HUES64 (cell line): ENCODE measurements around the gene CXCR1.
"Not testable (repeated sequence)": the region's sequence is repeated elsewhere in the genome, so short reads cannot be mapped to it uniquely, and the experiment has no call there.

Source experiments
- H3K27ac ChIP-seq: 2 replicates; pipeline ENCODE4 v1.7.0; 2013; ENCODE audit warnings: low read depth, low read length, inconsistent platforms
- H3K27me3 ChIP-seq: 2 replicates; pipeline ENCODE4 v1.6.1; 2013; ENCODE audit warnings: mild to moderate bottlenecking, low read length; ENCODE audit not compliant: insufficient read depth
- H3K36me3 ChIP-seq: 2 replicates; pipeline ENCODE4 v1.6.1; 2013; ENCODE audit warnings: mild to moderate bottlenecking, low read length; ENCODE audit not compliant: insufficient read depth
- H3K4me1 ChIP-seq: 2 replicates; pipeline ENCODE4 v1.6.1; 2013; ENCODE audit warnings: mild to moderate bottlenecking, low read length, moderate library complexity; ENCODE audit not compliant: insufficient read depth
- H3K4me3 ChIP-seq: 2 replicates; pipeline ENCODE4 v1.5.1; 2013; ENCODE audit warnings: mild to moderate bottlenecking, low read length, moderate library complexity
- H3K9ac ChIP-seq: 2 replicates; pipeline ENCODE4 v1.6.1; 2013; ENCODE audit warnings: mild to moderate bottlenecking, low read depth, low read length
- H3K9me3 ChIP-seq: 2 replicates; pipeline ENCODE4 v1.6.1; 2013; ENCODE audit warnings: low read depth, low read length; ENCODE audit not compliant: insufficient read depth
- WGBS: fragments of 150-250, 120-280 bp; methylation state at CpG from one replicate; pipeline ENCODE4 v1.1.7; 2013; ENCODE audit warnings: missing lambda C conversion rate; 5-methylcytosine and 5-hydroxymethylcytosine counted together

The CXCR1 gene

GRCh38 chr2:218186355-218186766 is 19.6 kb upstream of the CXCR1 start:
- H3K36me3 ChIP-seq = no peaks in the 10 kb centered on the region
- H3K4me3 ChIP-seq = no peak overlapping the region
- no peak overlapping the region for H3K9ac ChIP-seq
- no peaks in the 10 kb centered on the region for H3K9me3 ChIP-seq
- no peaks in the 10 kb centered on the region for H3K27me3 ChIP-seq
- no peaks in the 10 kb centered on the region for H3K4me1 ChIP-seq
- no peak overlapping the region for H3K27ac ChIP-seq
- WGBS = 54% methylated on average over 8 of the region's 8 CpGs

DNA sequence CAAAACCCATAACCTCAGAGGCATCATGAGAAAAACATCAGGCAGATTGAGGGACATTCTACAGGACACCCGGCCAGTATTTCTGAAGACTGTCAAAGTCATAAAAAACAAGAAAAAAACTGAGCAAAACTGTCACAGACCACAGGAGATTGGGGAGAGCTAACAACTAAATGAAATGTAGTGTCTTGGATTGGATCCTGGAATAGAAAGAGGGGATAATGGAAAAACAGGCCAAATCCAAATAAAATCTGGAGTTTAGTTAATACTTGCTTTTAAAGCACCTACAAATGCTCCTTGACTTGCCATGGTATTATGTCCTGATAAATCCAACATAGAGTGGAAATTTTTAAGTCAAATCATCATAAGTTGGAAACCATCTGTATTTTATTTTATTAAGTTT is 17.6 kb upstream of the CXCR1 start:
- H3K4me1 ChIP-seq = no peaks in the 10 kb centered on the region
- H3K9me3 ChIP-seq = no peaks in the 10 kb centered on the region
- no peak overlapping the region for H3K9ac ChIP-seq
- no peaks in the 10 kb centered on the region for H3K27me3 ChIP-seq
- H3K36me3 ChIP-seq = no peaks in the 10 kb centered on the region
- H3K27ac ChIP-seq = no peak overlapping the region
- 93% methylated on average over 1 of the region's 1 CpG for WGBS
- no peak overlapping the region for H3K4me3 ChIP-seq

DNA sequence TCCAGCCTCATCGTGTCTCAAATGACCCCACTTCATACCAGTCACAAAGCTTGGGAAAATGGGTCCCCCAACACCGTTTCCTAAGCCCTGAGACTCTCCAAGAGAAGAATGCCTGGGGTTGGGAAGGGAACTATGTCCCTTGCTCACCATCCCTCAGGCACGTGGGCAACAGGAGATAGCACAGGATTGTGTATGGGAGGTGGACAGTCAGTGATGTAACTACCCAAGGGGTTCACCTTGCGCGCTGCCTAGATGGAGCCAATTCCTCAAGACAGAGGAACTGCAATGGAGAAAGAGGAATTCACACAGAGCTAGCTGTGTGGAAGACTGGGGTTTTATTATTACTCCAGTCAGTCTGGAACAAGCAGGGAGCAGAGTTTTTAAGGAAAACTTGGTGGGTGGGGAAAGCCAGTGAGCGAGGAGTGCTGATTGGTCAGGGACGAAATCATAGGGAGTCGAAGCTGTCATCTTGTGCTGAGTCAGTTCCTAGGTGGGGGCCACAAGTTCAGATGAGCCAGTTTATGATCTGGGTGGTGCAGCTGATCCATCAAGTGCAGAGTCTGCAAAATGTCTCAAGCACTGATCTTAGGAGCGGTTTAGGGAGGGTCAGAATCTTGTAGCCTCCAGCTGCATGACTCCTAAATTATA is 13.8 kb upstream of the CXCR1 start:
- H3K4me1 ChIP-seq = no peaks in the 10 kb centered on the region
- WGBS = 74% methylated on average over 9 of the region's 9 CpGs
- H3K9me3 ChIP-seq = no peaks in the 10 kb centered on the region
- no peaks in the 10 kb centered on the region for H3K36me3 ChIP-seq
- no peaks in the 10 kb centered on the region for H3K27me3 ChIP-seq
- H3K4me3 ChIP-seq = no peak overlapping the region
- H3K27ac ChIP-seq = no peak overlapping the region
- no peak overlapping the region for H3K9ac ChIP-seq

- Histone ChIP-seq H3K36me3 (no peaks in the 10 kb centered on the region), H3K9ac (no peak overlapping the region), H3K9me3 (no peaks in the 10 kb centered on the region), H3K4me1 (no peaks in the 10 kb centered on the region), H3K27ac (no peak overlapping the region), H3K4me3 (no peak overlapping the region), H3K27me3 (no peaks in the 10 kb centered on the region)
- WGBS = 92% methylated on average over 4 of the region's 4 CpGs
Observed at GRCh38 chr2:218179782-218180181, 13.0 kb upstream of the CXCR1 start.

DNA sequence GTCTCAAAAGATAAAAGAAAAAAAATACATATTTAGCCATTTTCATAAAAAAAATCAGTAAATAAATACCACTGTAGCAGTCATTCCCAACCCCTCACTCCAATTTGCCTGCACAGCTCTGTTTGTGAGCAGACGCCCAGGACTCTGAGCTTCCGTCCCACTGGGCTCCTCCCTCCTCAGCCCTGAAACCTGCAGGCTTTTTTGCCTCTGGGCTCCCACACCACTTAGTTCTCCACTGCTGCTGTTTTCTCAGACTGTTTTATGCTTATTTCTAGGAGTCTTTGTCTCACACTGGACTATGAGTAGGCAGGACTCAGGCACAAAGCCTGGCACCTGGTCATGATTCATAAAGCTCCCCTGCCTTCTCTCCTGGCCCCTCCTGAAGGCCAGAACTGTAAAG is 6.1 kb upstream of the CXCR1 start:
- H3K27ac ChIP-seq = no peak overlapping the region
- no peak overlapping the region for H3K4me3 ChIP-seq
- H3K4me1 ChIP-seq = 0 out of 2 replicates have a peak, but pooled peaks cover 3% of the 10 kb centered on the region
- no peaks in the 10 kb centered on the region for H3K36me3 ChIP-seq
- no peaks in the 10 kb centered on the region for H3K27me3 ChIP-seq
- no peaks in the 10 kb centered on the region for H3K9me3 ChIP-seq
- H3K9ac ChIP-seq = no peak overlapping the region
- 83% methylated on average over 2 of the region's 2 CpGs for WGBS

DNA sequence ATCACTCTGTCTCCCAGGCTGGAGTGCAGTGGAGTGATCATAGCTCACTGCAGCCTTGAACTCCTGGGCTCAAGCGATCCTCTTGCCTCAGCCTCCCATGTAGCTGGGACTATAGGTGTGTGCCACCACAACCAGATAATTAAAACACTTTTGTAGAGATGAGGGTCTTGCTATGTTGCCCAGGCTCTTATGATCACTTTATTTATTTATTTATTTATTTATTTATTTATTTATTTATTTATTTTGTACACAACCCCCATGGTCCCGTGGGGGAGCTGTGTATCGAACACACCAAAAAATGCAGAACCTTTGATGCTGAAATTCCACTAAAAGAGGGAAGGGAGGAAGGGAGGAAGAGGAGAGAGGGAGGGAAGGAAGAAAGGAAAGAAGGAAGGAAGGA is 5.0 kb upstream of the CXCR1 start:
- H3K27ac ChIP-seq, H3K4me1 ChIP-seq, H3K36me3 ChIP-seq, H3K9ac ChIP-seq, H3K9me3 ChIP-seq, H3K4me3 ChIP-seq, H3K27me3 ChIP-seq: not testable (repeated sequence)
- 87% methylated on average over 3 of the region's 3 CpGs for WGBS

DNA sequence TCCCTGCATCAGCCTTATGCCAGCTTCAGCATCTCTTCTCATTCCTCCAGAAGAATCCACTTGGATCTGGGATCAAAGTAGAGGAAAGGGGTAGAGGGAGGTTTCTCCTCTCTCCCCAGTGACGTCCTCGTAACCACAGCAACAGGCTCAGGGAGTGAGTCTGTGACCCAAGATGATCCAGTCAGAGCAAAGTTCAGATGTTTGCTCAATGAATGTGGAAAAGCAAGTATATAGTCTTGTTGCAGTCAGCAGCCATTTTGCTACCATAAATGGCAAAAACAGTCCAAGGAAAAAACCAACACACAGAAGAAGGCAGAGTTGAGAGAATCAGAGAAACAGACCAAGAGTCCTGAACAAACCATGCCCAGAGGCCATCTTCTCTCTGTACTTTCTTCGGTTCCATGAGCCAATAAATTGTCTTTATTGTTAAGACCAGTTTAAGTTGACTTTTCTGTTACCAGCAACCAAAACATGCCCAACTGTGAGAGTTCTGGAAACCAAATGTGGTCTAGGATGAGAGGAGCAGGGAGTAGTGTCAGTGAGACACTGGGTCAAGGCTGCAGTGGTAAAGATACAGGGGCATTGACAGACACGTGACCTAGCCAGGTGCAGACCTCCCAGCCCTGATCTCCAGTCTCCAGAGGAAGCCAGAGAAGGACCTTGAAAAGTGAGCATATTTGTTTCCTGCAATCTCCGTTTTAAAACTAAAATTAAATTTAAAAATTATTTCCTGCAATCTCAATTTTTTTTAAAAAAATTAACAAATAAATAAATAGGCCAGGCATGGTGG is 3.2 kb upstream of the CXCR1 start:
- no peak overlapping the region for H3K9ac ChIP-seq
- no peak overlapping the region for H3K27ac ChIP-seq
- WGBS = 87% methylated on average over 4 of the region's 5 CpGs
- H3K4me1 ChIP-seq = 0 out of 2 replicates have a peak, but pooled peaks cover 6% of the 10 kb centered on the region
- no peaks in the 10 kb centered on the region for H3K36me3 ChIP-seq
- no peaks in the 10 kb centered on the region for H3K9me3 ChIP-seq
- H3K27me3 ChIP-seq = no peaks in the 10 kb centered on the region
- no peak overlapping the region for H3K4me3 ChIP-seq

GRCh38 chr2:218168635-218169462 is 2.1 kb upstream of the CXCR1 start:
- no peak overlapping the region for H3K4me3 ChIP-seq
- no peaks in the 10 kb centered on the region for H3K9me3 ChIP-seq
- no peaks in the 10 kb centered on the region for H3K27me3 ChIP-seq
- H3K36me3 ChIP-seq = no peaks in the 10 kb centered on the region
- H3K9ac ChIP-seq = no peak overlapping the region
- 61% methylated on average over 9 of the region's 9 CpGs for WGBS
- H3K27ac ChIP-seq = no peak overlapping the region
- 0 out of 2 replicates have a peak, but pooled peaks cover 6% of the 10 kb centered on the region for H3K4me1 ChIP-seq

DNA sequence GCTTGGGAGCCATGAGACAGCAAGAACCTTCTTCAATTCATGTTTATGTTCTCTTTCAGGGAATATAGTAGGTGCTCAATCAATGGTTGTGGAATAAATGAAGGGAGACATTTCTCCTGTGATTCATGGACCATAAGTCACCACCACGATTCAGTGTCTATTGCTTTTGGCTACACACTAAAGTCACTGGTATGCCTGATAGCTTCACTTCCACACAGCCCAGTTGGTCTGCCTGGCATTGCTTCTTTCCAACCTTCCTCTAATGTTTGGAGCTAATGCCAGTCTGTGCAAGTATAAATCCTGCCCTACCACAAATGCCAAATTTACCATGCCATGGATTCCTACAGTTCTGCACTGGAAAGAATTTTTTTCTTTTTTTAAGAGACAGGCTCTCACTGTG is 1.3 kb upstream of the CXCR1 start:
- H3K27ac ChIP-seq = no peak overlapping the region
- H3K9ac ChIP-seq = no peak overlapping the region
- H3K27me3 ChIP-seq = no peaks in the 10 kb centered on the region
- H3K4me3 ChIP-seq = no peak overlapping the region
- WGBS = 77% methylated on average over 1 of the region's 1 CpG
- H3K9me3 ChIP-seq = no peaks in the 10 kb centered on the region
- no peaks in the 10 kb centered on the region for H3K36me3 ChIP-seq
- H3K4me1 ChIP-seq = 0 out of 2 replicates have a peak, but pooled peaks cover 6% of the 10 kb centered on the region

DNA sequence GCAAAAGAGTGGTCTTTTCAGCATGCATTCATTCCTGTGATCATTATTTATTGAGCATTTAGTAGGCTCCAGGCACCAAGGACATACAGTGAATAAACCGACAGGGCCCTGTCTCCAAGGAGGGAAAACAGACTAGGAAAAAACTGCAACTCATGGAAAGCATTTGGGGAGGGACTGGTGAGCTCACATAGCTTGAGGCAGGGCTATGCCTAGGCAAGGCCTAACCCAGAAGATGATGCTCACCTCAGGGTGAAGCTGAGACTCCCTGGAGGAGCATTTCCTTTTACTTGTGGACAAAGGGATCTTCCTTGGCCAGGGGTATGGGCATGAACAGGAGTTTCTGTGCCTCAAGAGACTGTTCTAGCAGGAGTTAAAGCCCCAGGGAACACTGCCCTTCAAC is 3.9 kb downstream of the CXCR1 start:
- Histone ChIP-seq H3K27me3 (no peaks in the 10 kb centered on the region), H3K4me1 (0 out of 2 replicates have a peak, but pooled peaks cover 3% of the 10 kb centered on the region), H3K4me3 (no peak overlapping the region), H3K27ac (no peak overlapping the region), H3K9ac (no peak overlapping the region), H3K36me3 (no peaks in the 10 kb centered on the region), H3K9me3 (no peaks in the 10 kb centered on the region)
- 95% methylated on average over 1 of the region's 1 CpG for WGBS

- H3K27me3 ChIP-seq = no peaks in the 10 kb centered on the region
- no peaks in the 10 kb centered on the region for H3K36me3 ChIP-seq
- no peaks in the 10 kb centered on the region for H3K9me3 ChIP-seq
- no peaks in the 10 kb centered on the region for H3K4me1 ChIP-seq
- 80% methylated on average over 2 of the region's 2 CpGs for WGBS
- H3K9ac ChIP-seq = no peak overlapping the region
- H3K4me3 ChIP-seq = no peak overlapping the region
- no peak overlapping the region for H3K27ac ChIP-seq
Observed at GRCh38 chr2:218161644-218162043, 5.1 kb downstream of the CXCR1 start.
